Gastrocnemius medialis (tissue), 4 donors: Measurements from ENCODE around the gene PLPP3. TPM values are rescaled to one million over a fixed set of nuclear protein-coding genes. Genes with fewer than 3 reads are reported as not detected.

ENCODE experiments used
- ATAC-seq, 2 donors: fragments of 150-250 bp; one replicate each; pipeline ENCODE4 v1.9.1; 2016
- DNase-seq, 2 donors: peaks; one replicate each; pipeline ENCODE4 v3.0.0-alpha.2; 2019
- H3K27ac ChIP-seq, 4 donors: fragments of 200-600 bp; sonication (generic); 1 replicate in 1 of 4; 2 replicates in 3 of 4; pipeline ENCODE4 v1.5.1; 2016 to 2018; ENCODE audit warnings: mild to moderate bottlenecking in 2 of 4, moderate library complexity in 1 of 4
- H3K27me3 ChIP-seq, 3 donors: fragments of 200-600 bp; sonication (generic) in 2 of 3; 1 replicate in 1 of 3; 2 replicates in 2 of 3; pipeline versions ENCODE4 v1.5.1 to v1.6.0; 2016 to 2019; ENCODE audit warnings: mild to moderate bottlenecking in 1 of 3, moderate library complexity in 1 of 3
- H3K36me3 ChIP-seq, 2 donors: fragments of 200-600 bp; sonication (generic) in 1 of 2; one replicate each; pipeline ENCODE4 v1.5.1; 2017 to 2018
- H3K4me1 ChIP-seq, 2 donors: fragments of 200-600 bp; sonication (generic) in 1 of 2; one replicate each; pipeline ENCODE4 v1.5.1; 2016 to 2017; ENCODE audit warnings: mild to moderate bottlenecking in 2 of 2
- H3K4me3 ChIP-seq, 4 donors: fragments of 200-600 bp; sonication (generic) in 3 of 4; 1 replicate in 1 of 4; 2 replicates in 3 of 4; pipeline ENCODE4 v1.5.1; 2016 to 2019; ENCODE audit warnings: mild to moderate bottlenecking in 2 of 4
- H3K9me3 ChIP-seq, 3 donors: fragments of 200-600 bp; sonication (generic) in 2 of 3; 1 replicate in 1 of 3; 2 replicates in 2 of 3; pipeline ENCODE4 v1.5.1; 2016 to 2019
- POLR2A ChIP-seq, 2 donors: fragments of 450-650 bp; IDR thresholded peaks; one replicate each; pipeline ENCODE4 v1.6.1; 2017; ENCODE audit warnings: antibody characterized with exemption in 2 of 2, mild to moderate bottlenecking in 2 of 2, moderate library complexity in 2 of 2
- in situ Hi-C, 4 donors: fragments of 200-750 bp; cut with MboI; loops; one replicate each; pipeline versions ENCODE4 v1.15.0 to v1.8.0; 2017; ENCODE audit warnings: low sequenced_read_pairs in 4 of 4
- intact Hi-C: fragments of 100-400 bp; cut with DNase I; formaldehyde crosslinking; loops from one replicate; pipeline ENCODE4 v1.15.1; 2023; ENCODE audit warnings: low total_unique reads
- total RNA-seq, 4 donors: library from RNA; depleted of rRNA; stranded (reverse); fragments of >200 nt; gene quantifications; one replicate each; pipeline versions ENCODE4 v1.1.0 to v1.2.3, GENCODE V29; 2016
- TF ChIP-seq, protein P1 (sequence below), 5 experiments: fragments of 450-650 bp in 3 of 5; fragments of 200-600 bp in 2 of 5; sonication (generic) in 2 of 5; IDR thresholded peaks in 4 of 5; conservative IDR thresholded peaks in 1 of 5; 1 replicate in 4 of 5; 2 replicates in 1 of 5; pipeline ENCODE4 v1.5.1; 2016 to 2019; ENCODE audit warnings: antibody characterized with exemption in 5 of 5, mild to moderate bottlenecking in 3 of 5, moderate library complexity in 3 of 5

Gene PLPP3
- total RNA-seq, 4 donors from 2014 or later: 53.2 to 71.5 (median 55.5) TPM

DNA sequence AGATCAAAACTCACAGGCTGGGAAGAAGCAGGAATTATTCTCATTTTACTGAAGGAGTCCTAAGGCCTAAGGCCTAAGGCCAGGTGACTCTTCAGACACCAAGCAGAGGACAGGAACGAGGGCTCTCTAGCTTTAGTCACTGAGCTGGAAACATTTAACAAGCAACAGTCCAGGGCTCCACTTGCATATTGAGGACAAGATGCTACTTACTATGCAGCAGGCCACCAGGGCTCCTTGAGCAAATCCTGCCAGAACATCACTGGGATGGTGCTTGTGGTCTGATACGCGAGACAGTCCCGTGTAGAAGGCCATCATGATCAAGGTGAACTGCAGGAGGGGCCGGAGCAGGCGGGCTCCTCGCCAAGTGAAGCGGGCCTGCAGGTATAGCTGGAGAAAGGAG is 67.6 kb downstream of the PLPP3 start:
- in situ Hi-C loops (loop anchor here in 1 of 4 donors (10.0 kb wide), 1 partner anchor 53 kb away; no protein-coding TSS in a partner anchor), intact Hi-C loops (no loop called here)
- Histone ChIP-seq H3K9me3 (no peaks in the 10 kb centered on the region), H3K36me3 (peaks cover 0 to 25% of the 10 kb centered on the region in 2 donors), H3K27ac (no peak overlapping the region), H3K4me1 (peaks cover 53 to 57% of the 10 kb centered on the region in 2 donors), H3K4me3 (no peak overlapping the region), H3K27me3 (no peaks in the 10 kb centered on the region)
- DNase-seq (no peak), ATAC-seq (no peak)
- no peak for TF ChIP-seq POLR2A (IDR thresholded peaks at IDR 0.05)
- TF ChIP-seq, protein P1, sequence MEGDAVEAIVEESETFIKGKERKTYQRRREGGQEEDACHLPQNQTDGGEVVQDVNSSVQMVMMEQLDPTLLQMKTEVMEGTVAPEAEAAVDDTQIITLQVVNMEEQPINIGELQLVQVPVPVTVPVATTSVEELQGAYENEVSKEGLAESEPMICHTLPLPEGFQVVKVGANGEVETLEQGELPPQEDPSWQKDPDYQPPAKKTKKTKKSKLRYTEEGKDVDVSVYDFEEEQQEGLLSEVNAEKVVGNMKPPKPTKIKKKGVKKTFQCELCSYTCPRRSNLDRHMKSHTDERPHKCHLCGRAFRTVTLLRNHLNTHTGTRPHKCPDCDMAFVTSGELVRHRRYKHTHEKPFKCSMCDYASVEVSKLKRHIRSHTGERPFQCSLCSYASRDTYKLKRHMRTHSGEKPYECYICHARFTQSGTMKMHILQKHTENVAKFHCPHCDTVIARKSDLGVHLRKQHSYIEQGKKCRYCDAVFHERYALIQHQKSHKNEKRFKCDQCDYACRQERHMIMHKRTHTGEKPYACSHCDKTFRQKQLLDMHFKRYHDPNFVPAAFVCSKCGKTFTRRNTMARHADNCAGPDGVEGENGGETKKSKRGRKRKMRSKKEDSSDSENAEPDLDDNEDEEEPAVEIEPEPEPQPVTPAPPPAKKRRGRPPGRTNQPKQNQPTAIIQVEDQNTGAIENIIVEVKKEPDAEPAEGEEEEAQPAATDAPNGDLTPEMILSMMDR (IDR thresholded peaks at IDR 0.05 in 4 of 5, conservative IDR thresholded peaks at IDR 0.05 in 1 of 5): no peak

DNA sequence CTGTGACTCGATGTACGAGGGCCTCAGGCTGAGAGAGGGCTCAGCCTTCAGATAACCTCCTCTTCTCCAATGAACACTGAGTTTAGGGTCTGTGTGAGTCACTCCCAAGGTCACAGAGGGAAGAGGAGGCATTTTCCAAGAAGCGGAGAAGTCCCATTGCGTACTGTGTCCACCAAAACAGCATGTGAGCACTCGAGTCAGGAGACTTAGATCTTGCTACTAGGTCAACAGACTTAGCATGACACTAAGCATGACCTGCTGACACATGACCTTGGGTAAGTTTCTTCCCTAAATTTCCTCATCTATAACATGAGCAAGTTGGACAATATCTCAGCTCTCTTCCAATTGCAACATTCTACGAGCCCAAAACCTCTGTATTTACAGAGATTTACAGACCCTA is 68.0 kb downstream of the PLPP3 start:
- DNase-seq (no peak), ATAC-seq (no peak)
- TF ChIP-seq, protein P1 (IDR thresholded peaks at IDR 0.05 in 4 of 5, conservative IDR thresholded peaks at IDR 0.05 in 1 of 5): no peak
- no peak for TF ChIP-seq POLR2A (IDR thresholded peaks at IDR 0.05)
- H3K27me3 ChIP-seq: no peaks in the 10 kb centered on the region
- H3K9me3 ChIP-seq: no peaks in the 10 kb centered on the region
- H3K36me3 ChIP-seq: peaks cover 0 to 27% of the 10 kb centered on the region in 2 donors
- in situ Hi-C loops (loop anchor here in 1 of 4 donors (10.0 kb wide), 1 partner anchor 53 kb away; no protein-coding TSS in a partner anchor), intact Hi-C loops (no loop called here)
- no peak overlapping the region for H3K4me3 ChIP-seq
- no peak overlapping the region for H3K27ac ChIP-seq
- peaks cover 53 to 60% of the 10 kb centered on the region in 2 donors for H3K4me1 ChIP-seq

DNA sequence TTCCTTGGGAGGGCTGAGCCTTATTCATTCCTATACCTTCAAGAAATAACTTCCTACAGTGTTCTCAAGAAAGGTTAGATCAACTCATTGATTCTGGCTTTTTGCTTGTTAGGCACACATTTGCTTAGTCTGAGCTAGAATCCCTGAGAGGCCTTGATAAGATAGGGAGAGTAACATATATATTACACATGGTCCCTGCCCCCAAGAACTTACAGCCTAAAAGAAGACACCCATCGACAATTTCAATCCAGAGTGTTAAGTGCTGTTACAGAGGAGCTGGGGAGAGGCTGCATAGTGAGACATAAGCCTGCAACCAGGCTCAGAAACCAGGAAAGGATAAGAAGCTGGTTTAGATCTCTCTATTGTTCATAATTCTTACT is 68.7 kb downstream of the PLPP3 start:
- Histone ChIP-seq H3K9me3 (no peaks in the 10 kb centered on the region), H3K27me3 (no peaks in the 10 kb centered on the region), H3K27ac (no peak overlapping the region), H3K4me3 (no peak overlapping the region), H3K36me3 (peaks cover 0 to 27% of the 10 kb centered on the region in 2 donors), H3K4me1 (peaks cover 54 to 66% of the 10 kb centered on the region in 2 donors)
- in situ Hi-C loops (loop anchor here in 1 of 4 donors (10.0 kb wide), 1 partner anchor 54 kb away; no protein-coding TSS in a partner anchor), intact Hi-C loops (no loop called here)
- DNase-seq: no peak
- TF ChIP-seq, protein P1 (IDR thresholded peaks at IDR 0.05 in 4 of 5, conservative IDR thresholded peaks at IDR 0.05 in 1 of 5): no peak
- TF ChIP-seq POLR2A (IDR thresholded peaks at IDR 0.05): no peak
- no peak for ATAC-seq

DNA sequence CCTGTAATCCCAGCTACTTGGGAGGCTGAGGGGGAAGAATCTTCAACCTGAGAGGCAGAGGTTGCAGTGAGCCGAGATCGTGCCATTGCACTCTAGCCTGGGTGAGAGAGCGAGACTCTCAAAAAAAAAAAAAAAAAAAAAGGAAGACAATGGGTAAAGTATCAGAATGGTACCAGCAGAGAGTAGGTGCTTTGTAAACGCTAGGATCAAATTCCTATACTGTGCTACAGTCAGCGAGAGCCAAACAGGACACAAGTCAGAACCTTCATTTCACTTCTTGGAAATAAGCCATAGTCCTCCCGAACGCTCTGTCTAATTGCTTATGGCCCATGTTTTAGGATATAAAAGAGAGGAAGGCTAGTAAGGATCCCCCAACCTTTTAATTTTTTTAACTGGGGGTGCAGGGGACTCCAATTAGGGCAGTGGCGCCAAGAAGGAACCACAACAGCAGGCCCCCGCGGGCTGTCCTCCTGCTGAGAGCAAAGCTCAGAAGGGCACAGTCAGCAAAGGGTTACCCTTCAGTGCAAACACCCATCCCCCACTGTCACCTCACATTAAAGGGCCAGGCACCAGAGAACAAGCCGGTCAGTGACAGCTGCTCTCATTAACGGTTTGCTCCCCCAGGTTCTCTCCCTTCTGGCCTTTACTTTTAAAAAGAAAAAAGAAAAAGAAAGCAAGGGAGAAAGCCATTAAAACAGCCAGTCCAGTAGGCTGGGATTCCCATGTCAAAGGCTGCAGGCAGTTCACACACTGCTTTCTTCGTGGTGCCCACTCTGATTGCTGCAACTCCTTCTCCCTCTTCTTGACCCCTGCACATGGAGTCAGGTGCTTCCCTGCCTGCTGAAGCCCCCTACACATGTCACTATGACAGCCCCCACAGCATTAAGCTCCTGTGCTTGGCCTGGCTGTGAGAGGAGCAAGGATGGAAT is 69.4 kb downstream of the PLPP3 start:
- TF ChIP-seq, protein P1 (IDR thresholded peaks at IDR 0.05 in 4 of 5, conservative IDR thresholded peaks at IDR 0.05 in 1 of 5): no peak
- no peak for TF ChIP-seq POLR2A (IDR thresholded peaks at IDR 0.05)
- DNase-seq (no peak), ATAC-seq (no peak)
- intact Hi-C loops (loop anchor here (5.0 kb wide), 1 partner anchor 67 kb away; the partner anchor contains the start of gene PLPP3), in situ Hi-C loops (loop anchor here in 1 of 4 donors (10.0 kb wide), 1 partner anchor 55 kb away; no protein-coding TSS in a partner anchor)
- peaks cover 54 to 66% of the 10 kb centered on the region in 2 donors for H3K4me1 ChIP-seq
- peak overlapping the region in 2 of 4 donors; percentile 11 to 77 for H3K27ac ChIP-seq
- no peaks in the 10 kb centered on the region for H3K9me3 ChIP-seq
- no peaks in the 10 kb centered on the region for H3K27me3 ChIP-seq
- H3K36me3 ChIP-seq: peaks cover 0 to 27% of the 10 kb centered on the region in 2 donors
- no peak overlapping the region for H3K4me3 ChIP-seq
